ENCODE measurements around the gene PGLYRP4. TPM values are rescaled to one million over a fixed set of nuclear protein-coding genes. Genes with fewer than 3 reads are reported as not detected.

Gene PGLYRP4
- total RNA-seq, 1 experiment from 2014 or later: not detected

DNA sequence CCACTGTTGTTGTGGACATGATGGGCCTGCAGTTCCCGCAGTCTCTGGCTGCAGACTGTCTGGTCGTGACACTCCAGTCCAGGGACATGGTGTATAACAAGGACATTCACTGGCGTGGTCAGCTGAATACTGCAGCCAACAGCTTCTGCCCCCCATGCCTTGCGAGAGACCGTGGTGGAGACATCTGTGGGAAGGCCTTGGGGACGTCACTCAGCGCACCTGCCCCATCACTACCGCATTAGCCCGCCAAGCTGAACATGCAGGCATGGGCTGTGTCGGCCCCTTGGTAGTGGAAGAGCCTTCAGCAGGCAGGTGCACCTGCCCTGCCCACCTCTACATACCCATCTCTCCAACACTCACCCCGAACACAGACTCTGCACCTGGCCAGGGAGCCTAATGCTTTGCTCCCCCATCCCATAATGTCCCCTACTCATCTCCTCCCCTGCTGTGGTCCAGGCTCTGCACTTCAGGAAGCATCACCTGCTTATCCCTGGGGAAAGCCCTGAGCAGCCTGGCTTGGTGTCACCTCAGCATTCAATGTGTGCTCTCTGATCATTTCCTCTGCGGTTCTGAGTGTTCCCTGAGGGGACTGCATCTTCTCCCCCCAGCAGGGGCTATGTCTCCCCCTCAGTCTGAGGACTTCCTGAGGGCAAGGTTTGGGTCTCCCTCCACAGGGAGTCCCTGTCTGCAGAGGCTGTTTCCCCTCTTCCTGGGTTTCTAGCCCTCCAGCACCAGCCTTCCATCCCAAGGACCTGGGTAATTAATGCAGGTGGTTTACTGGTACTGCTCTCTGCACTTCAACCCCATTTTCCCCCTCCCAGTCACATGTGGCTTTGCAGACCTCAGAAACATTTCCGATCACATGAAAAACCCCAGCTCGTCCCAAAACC, 3.2 kb downstream of the PGLYRP4 start:
- H3K36me3 ChIP-seq (ENCODE audit: control insufficient read depth, insufficient read depth, low read length): no peaks in the 10 kb centered on the region
- TF ChIP-seq, protein P1, sequence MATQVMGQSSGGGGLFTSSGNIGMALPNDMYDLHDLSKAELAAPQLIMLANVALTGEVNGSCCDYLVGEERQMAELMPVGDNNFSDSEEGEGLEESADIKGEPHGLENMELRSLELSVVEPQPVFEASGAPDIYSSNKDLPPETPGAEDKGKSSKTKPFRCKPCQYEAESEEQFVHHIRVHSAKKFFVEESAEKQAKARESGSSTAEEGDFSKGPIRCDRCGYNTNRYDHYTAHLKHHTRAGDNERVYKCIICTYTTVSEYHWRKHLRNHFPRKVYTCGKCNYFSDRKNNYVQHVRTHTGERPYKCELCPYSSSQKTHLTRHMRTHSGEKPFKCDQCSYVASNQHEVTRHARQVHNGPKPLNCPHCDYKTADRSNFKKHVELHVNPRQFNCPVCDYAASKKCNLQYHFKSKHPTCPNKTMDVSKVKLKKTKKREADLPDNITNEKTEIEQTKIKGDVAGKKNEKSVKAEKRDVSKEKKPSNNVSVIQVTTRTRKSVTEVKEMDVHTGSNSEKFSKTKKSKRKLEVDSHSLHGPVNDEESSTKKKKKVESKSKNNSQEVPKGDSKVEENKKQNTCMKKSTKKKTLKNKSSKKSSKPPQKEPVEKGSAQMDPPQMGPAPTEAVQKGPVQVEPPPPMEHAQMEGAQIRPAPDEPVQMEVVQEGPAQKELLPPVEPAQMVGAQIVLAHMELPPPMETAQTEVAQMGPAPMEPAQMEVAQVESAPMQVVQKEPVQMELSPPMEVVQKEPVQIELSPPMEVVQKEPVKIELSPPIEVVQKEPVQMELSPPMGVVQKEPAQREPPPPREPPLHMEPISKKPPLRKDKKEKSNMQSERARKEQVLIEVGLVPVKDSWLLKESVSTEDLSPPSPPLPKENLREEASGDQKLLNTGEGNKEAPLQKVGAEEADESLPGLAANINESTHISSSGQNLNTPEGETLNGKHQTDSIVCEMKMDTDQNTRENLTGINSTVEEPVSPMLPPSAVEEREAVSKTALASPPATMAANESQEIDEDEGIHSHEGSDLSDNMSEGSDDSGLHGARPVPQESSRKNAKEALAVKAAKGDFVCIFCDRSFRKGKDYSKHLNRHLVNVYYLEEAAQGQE (IDR thresholded peaks at IDR 0.05; ENCODE audit: insufficient read depth in 1 of 2, low read depth in 2 of 2, low read length in 1 of 2): no peak
- TF ChIP-seq POLR2AphosphoS5 (IDR thresholded peaks at IDR 0.05; ENCODE audit: low read depth, low read length) (no peak), TCF7L2 (IDR thresholded peaks at IDR 0.05; ENCODE audit: low read depth, low read length) (no peak), SIN3A (IDR thresholded peaks at IDR 0.05; ENCODE audit: borderline replicate concordance, insufficient read depth, low read depth, low read length) (no peak)
- TF ChIP-seq, protein P2, sequence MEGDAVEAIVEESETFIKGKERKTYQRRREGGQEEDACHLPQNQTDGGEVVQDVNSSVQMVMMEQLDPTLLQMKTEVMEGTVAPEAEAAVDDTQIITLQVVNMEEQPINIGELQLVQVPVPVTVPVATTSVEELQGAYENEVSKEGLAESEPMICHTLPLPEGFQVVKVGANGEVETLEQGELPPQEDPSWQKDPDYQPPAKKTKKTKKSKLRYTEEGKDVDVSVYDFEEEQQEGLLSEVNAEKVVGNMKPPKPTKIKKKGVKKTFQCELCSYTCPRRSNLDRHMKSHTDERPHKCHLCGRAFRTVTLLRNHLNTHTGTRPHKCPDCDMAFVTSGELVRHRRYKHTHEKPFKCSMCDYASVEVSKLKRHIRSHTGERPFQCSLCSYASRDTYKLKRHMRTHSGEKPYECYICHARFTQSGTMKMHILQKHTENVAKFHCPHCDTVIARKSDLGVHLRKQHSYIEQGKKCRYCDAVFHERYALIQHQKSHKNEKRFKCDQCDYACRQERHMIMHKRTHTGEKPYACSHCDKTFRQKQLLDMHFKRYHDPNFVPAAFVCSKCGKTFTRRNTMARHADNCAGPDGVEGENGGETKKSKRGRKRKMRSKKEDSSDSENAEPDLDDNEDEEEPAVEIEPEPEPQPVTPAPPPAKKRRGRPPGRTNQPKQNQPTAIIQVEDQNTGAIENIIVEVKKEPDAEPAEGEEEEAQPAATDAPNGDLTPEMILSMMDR (IDR thresholded peaks at IDR 0.05): no peak
- intact Hi-C loops (cut with micrococcal nuclease; ENCODE audit: unreplicated experiment): no loop called here
- no TSS peak for BruUV-seq (replicated peaks)
- H3K27ac ChIP-seq (ENCODE audit: low read length): no peak overlapping the region
- no peaks in the 10 kb centered on the region for H3K9me3 ChIP-seq (ENCODE audit: control insufficient read depth, insufficient read depth, low read depth, low read length)
- peaks cover 6% of the 10 kb centered on the region for H3K27me3 ChIP-seq (ENCODE audit: control insufficient read depth, insufficient read depth, low read length)
- in situ Hi-C loops (cut with HindIII; ENCODE audit: low pct_unique_long_range_greater_than_20kb, low sequenced_read_pairs): no loop called here
- DNase-seq (ENCODE audit: low read depth, low spot score): no peak
- H3K4me3 ChIP-seq (ENCODE audit: low read depth in 2 of 2, low read length in 2 of 2): no peak overlapping the region
- H3K4me1 ChIP-seq (ENCODE audit: control insufficient read depth, insufficient read depth, low read length): peaks cover 3% of the 10 kb centered on the region; the same call in 1 of the 2 replicates
- CTCF ChIA-PET: no interaction called here
- no peak for ATAC-seq
- POLR2A ChIA-PET: no interaction called here

DNA sequence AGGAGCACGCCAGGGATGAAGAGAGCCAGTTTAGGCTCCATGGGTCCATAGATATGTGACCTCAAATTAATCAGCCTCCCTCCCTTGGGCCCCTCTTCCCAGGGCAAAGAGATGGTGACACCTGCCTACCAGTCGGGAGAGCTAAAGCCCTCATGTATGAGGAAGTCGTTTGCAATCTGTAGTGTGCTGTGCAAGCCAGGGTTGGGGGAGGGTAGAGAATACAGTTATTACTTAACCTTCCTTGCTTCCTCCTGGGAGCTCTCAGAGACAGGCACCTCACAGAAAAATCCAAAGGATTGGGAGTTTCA, 4.0 kb downstream of the PGLYRP4 start:
- Histone ChIP-seq H3K9me3 (ENCODE audit: control insufficient read depth, insufficient read depth, low read depth, low read length) (no peaks in the 10 kb centered on the region), H3K27me3 (ENCODE audit: control insufficient read depth, insufficient read depth, low read length) (peaks cover 8% of the 10 kb centered on the region), H3K27ac (ENCODE audit: low read length) (no peak overlapping the region), H3K4me1 (ENCODE audit: control insufficient read depth, insufficient read depth, low read length) (peaks cover 3% of the 10 kb centered on the region; the same call in 1 of the 2 replicates), H3K4me3 (ENCODE audit: low read depth in 2 of 2, low read length in 2 of 2) (no peak overlapping the region), H3K36me3 (ENCODE audit: control insufficient read depth, insufficient read depth, low read length) (no peaks in the 10 kb centered on the region)
- TF ChIP-seq SIN3A (IDR thresholded peaks at IDR 0.05; ENCODE audit: borderline replicate concordance, insufficient read depth, low read depth, low read length) (no peak), POLR2AphosphoS5 (IDR thresholded peaks at IDR 0.05; ENCODE audit: low read depth, low read length) (no peak), TCF7L2 (IDR thresholded peaks at IDR 0.05; ENCODE audit: low read depth, low read length) (no peak)
- no TSS peak for BruUV-seq (replicated peaks)
- DNase-seq (ENCODE audit: low read depth, low spot score): no peak
- in situ Hi-C loops (cut with HindIII; ENCODE audit: low pct_unique_long_range_greater_than_20kb, low sequenced_read_pairs): no loop called here
- ChIA-PET POLR2A (no interaction called here), CTCF (no interaction called here)
- intact Hi-C loops (cut with micrococcal nuclease; ENCODE audit: unreplicated experiment): no loop called here
- ATAC-seq: no peak

Data from Panc1 (cell line).